Muscle of leg (tissue), 11 donors: ENCODE data around the gene CCNT1. TPM values are rescaled to one million over a fixed set of nuclear protein-coding genes. Genes with fewer than 3 reads are reported as not detected.

Source experiments
- DNase-seq: peaks from one replicate; pipeline ENCODE4 v3.0.0; 2013
- H3K27ac ChIP-seq: one replicate; pipeline ENCODE4 v1.5.1; 2013; ENCODE audit warnings: mild to moderate bottlenecking, low read length, control low read depth
- H3K27me3 ChIP-seq: one replicate; pipeline ENCODE4 v1.6.1; 2013; ENCODE audit warnings: low read length; ENCODE audit not compliant: control insufficient read depth, insufficient read depth
- H3K36me3 ChIP-seq: one replicate; pipeline ENCODE4 v1.6.1; 2013; ENCODE audit warnings: low read length; ENCODE audit not compliant: control insufficient read depth, insufficient read depth
- H3K4me1 ChIP-seq: one replicate; pipeline ENCODE4 v1.6.1; 2013; ENCODE audit warnings: low read length; ENCODE audit not compliant: control insufficient read depth, insufficient read depth
- H3K4me3 ChIP-seq: one replicate; pipeline ENCODE4 v1.5.1; 2013; ENCODE audit warnings: low read length, control low read depth
- H3K9me3 ChIP-seq: replicated peaks from 2 replicates; pipeline ENCODE4 v1.6.1; 2013; ENCODE audit warnings: low read depth, low read length; ENCODE audit not compliant: control insufficient read depth
- WGBS: methylation state at CpG from one replicate; pipeline ENCODE4 v1.1.5; 2013; ENCODE audit warnings: missing lambda C conversion rate; ENCODE audit not compliant: insufficient coverage; 5-methylcytosine and 5-hydroxymethylcytosine counted together
- polyA plus RNA-seq, 8 donors: library from polyadenylated mRNA; unstranded; fragments of 120-200 nt; gene quantifications; one replicate each; pipeline versions ENCODE4 v1.2.1 to v1.2.3, GENCODE V29; 2013; ENCODE audit warnings: inconsistent platforms in 1 of 8, low replicate concordance in 1 of 8; ENCODE audit not compliant: insufficient read length in 8 of 8, insufficient read depth in 1 of 8
- total RNA-seq: library from RNA; stranded (reverse); fragments of 120-200 nt; gene quantifications from one replicate; pipeline ENCODE4 v1.2.4, GENCODE V29; 2013

CCNT1 gene
- total and polyA plus RNA-seq, 9 donors = 13.3 to 19.6 (median 16.4) TPM

- Histone ChIP-seq H3K4me1 (no peaks in the 10 kb centered on the region), H3K27me3 (no peaks in the 10 kb centered on the region), H3K36me3 (peaks cover 22% of the 10 kb centered on the region), H3K27ac (no peak overlapping the region), H3K4me3 (no peak overlapping the region), H3K9me3 (no peaks in the 10 kb centered on the region)
- no CpG with 5 or more reads among the region's 2 CpGs for WGBS
- DNase-seq = no peak
These were observed 20.6 kb downstream of the CCNT1 start for GRCh38 chr12:48695859-48696258.

- peaks cover 26% of the 10 kb centered on the region for H3K36me3 ChIP-seq
- H3K9me3 ChIP-seq = no peaks in the 10 kb centered on the region
- H3K4me1 ChIP-seq = peaks cover 2% of the 10 kb centered on the region
- no peak overlapping the region for H3K27ac ChIP-seq
- DNase-seq = no peak
- 100% methylated on average over 2 of the region's 6 CpGs for WGBS
- no peak overlapping the region for H3K4me3 ChIP-seq
- H3K27me3 ChIP-seq = no peaks in the 10 kb centered on the region
These were observed 22.5 kb downstream of the CCNT1 start for GRCh38 chr12:48694038-48694437.

- Histone ChIP-seq H3K27ac (no peak overlapping the region), H3K27me3 (no peaks in the 10 kb centered on the region), H3K9me3 (no peaks in the 10 kb centered on the region), H3K4me1 (peaks cover 2% of the 10 kb centered on the region), H3K4me3 (no peak overlapping the region), H3K36me3 (peaks cover 26% of the 10 kb centered on the region)
- DNase-seq = no peak
- 94% methylated on average over 3 of the region's 6 CpGs for WGBS
These were observed 22.9 kb downstream of the CCNT1 start for GRCh38 chr12:48693572-48693971.

GRCh38 chr12:48691826-48692487 lies 24.6 kb downstream of the CCNT1 start:
- Histone ChIP-seq H3K27me3 (no peaks in the 10 kb centered on the region), H3K27ac (no peak overlapping the region), H3K36me3 (peaks cover 26% of the 10 kb centered on the region), H3K4me1 (peaks cover 2% of the 10 kb centered on the region), H3K9me3 (no peaks in the 10 kb centered on the region), H3K4me3 (no peak overlapping the region)
- DNase-seq = peak; percentile 38
- WGBS = no CpG with 5 or more reads among the region's 2 CpGs

GRCh38 chr12:48690990-48691389 lies 25.5 kb downstream of the CCNT1 start:
- Histone ChIP-seq H3K36me3 (peaks cover 26% of the 10 kb centered on the region), H3K27ac (peak overlapping the region; percentile 44), H3K4me1 (peaks cover 2% of the 10 kb centered on the region), H3K9me3 (no peaks in the 10 kb centered on the region), H3K4me3 (no peak overlapping the region), H3K27me3 (no peaks in the 10 kb centered on the region)
- WGBS = 60% methylated on average over 3 of the region's 4 CpGs
- DNase-seq = peak; percentile 22

- H3K4me1 ChIP-seq = peaks cover 2% of the 10 kb centered on the region
- peaks cover 21% of the 10 kb centered on the region for H3K36me3 ChIP-seq
- no peaks in the 10 kb centered on the region for H3K27me3 ChIP-seq
- peak overlapping the region; percentile 44 for H3K27ac ChIP-seq
- 60% methylated on average over 1 of the region's 4 CpGs for WGBS
- no peaks in the 10 kb centered on the region for H3K9me3 ChIP-seq
- no peak overlapping the region for H3K4me3 ChIP-seq
- DNase-seq = no peak
These were observed 26.1 kb downstream of the CCNT1 start for GRCh38 chr12:48690436-48690835.

- H3K9me3 ChIP-seq = no peaks in the 10 kb centered on the region
- WGBS = no CpG with 5 or more reads among the region's 1 CpG
- no peak for DNase-seq
- no peaks in the 10 kb centered on the region for H3K27me3 ChIP-seq
- no peak overlapping the region for H3K4me3 ChIP-seq
- no peak overlapping the region for H3K27ac ChIP-seq
- peaks cover 2% of the 10 kb centered on the region for H3K4me1 ChIP-seq
- peaks cover 14% of the 10 kb centered on the region for H3K36me3 ChIP-seq
These were observed 27.7 kb downstream of the CCNT1 start for GRCh38 chr12:48688836-48689235.

GRCh38 chr12:48687592-48687991 lies 28.9 kb downstream of the CCNT1 start:
- Histone ChIP-seq H3K4me3 (no peak overlapping the region), H3K36me3 (peaks cover 4% of the 10 kb centered on the region), H3K27me3 (no peaks in the 10 kb centered on the region), H3K4me1 (peaks cover 2% of the 10 kb centered on the region), H3K27ac (no peak overlapping the region), H3K9me3 (no peaks in the 10 kb centered on the region)
- no CpG with 5 or more reads among the region's 4 CpGs for WGBS
- DNase-seq = no peak

- Histone ChIP-seq H3K4me1 (peaks cover 2% of the 10 kb centered on the region), H3K27me3 (no peaks in the 10 kb centered on the region), H3K4me3 (no peak overlapping the region), H3K9me3 (no peaks in the 10 kb centered on the region), H3K27ac (no peak overlapping the region), H3K36me3 (peaks cover 4% of the 10 kb centered on the region)
- WGBS = 90% methylated on average over 3 of the region's 6 CpGs
- DNase-seq = no peak
These were observed 29.7 kb downstream of the CCNT1 start for GRCh38 chr12:48686615-48687334.

- Histone ChIP-seq H3K36me3 (peaks cover 4% of the 10 kb centered on the region), H3K9me3 (no peaks in the 10 kb centered on the region), H3K27me3 (no peaks in the 10 kb centered on the region), H3K4me1 (peaks cover 2% of the 10 kb centered on the region), H3K27ac (no peak overlapping the region), H3K4me3 (no peak overlapping the region)
- no peak for DNase-seq
- WGBS = 43% methylated on average over 3 of the region's 3 CpGs
These were observed 30.4 kb downstream of the CCNT1 start for GRCh38 chr12:48686037-48686595.
